Activated CD8-positive, alpha-beta T cell treated with anti-CD3 and anti-CD28 coated beads for 36 hours (primary cell): Measurements from ENCODE around the gene RAD21L1. TPM values are rescaled to one million over a fixed set of nuclear protein-coding genes. Genes with fewer than 3 reads are reported as not detected.

ENCODE experiments used
- ATAC-seq: fragments of 200-7000 bp; cut with Tn5 transposase; one replicate; pipeline ENCODE4 v1.10.0; 2021; ENCODE audit warnings: mild to moderate bottlenecking, moderate library complexity
- CTCF ChIA-PET: fragments of 350-600 bp; sonication (Branson Sonifier 250); formaldehyde crosslinking; loops from one replicate; lab custom pipeline; 2021; ENCODE audit warnings: antibody characterized with exemption; lab: Charles Lee
- POLR2A ChIA-PET: fragments of 350-600 bp; sonication (Branson Sonifier 250); formaldehyde crosslinking; loops from one replicate; lab custom pipeline; 2021; ENCODE audit warnings: antibody characterized with exemption; lab: Charles Lee
- DNase-seq: peaks from one replicate; pipeline ENCODE4 v3.0.0-alpha.2; 2020
- H3K27ac Mint-ChIP-seq: one replicate; pipeline ENCODE4 v1.8.0; 2021; ENCODE audit warnings: mild to moderate bottlenecking, mixed read lengths
- H3K27me3 Mint-ChIP-seq: one replicate; pipeline ENCODE4 v1.8.0; 2021; ENCODE audit warnings: mixed read lengths
- H3K36me3 Mint-ChIP-seq: one replicate; pipeline ENCODE4 v1.8.0; 2021; ENCODE audit warnings: low read depth, mixed read lengths
- H3K4me1 Mint-ChIP-seq: one replicate; pipeline ENCODE4 v1.8.0; 2021; ENCODE audit warnings: low read depth, mixed read lengths
- H3K4me3 Mint-ChIP-seq: one replicate; pipeline ENCODE4 v1.8.0; 2021; ENCODE audit warnings: mild to moderate bottlenecking, moderate library complexity, mixed read lengths
- H3K9me3 Mint-ChIP-seq: one replicate; pipeline ENCODE4 v1.8.0; 2021; ENCODE audit warnings: mixed read lengths
- intact Hi-C: fragments of 100-400 bp; cut with micrococcal nuclease; formaldehyde crosslinking; loops from one replicate; pipeline ENCODE4 v1.10.0; 2022
- total RNA-seq, 2 experiments: library from RNA; stranded (reverse); gene quantifications; one replicate each; pipeline ENCODE4 v1.2.3, GENCODE V29; 2021
- TF ChIP-seq, protein P1 (sequence below): fragments of 200-600 bp; IDR thresholded peaks from one replicate; pipeline ENCODE4 v1.8.0; 2022; ENCODE audit warnings: antibody characterized with exemption, mild to moderate bottlenecking

RAD21L1 gene
- total RNA-seq, 2 experiments from 2014 or later = 0.18 to 0.25 TPM

DNA sequence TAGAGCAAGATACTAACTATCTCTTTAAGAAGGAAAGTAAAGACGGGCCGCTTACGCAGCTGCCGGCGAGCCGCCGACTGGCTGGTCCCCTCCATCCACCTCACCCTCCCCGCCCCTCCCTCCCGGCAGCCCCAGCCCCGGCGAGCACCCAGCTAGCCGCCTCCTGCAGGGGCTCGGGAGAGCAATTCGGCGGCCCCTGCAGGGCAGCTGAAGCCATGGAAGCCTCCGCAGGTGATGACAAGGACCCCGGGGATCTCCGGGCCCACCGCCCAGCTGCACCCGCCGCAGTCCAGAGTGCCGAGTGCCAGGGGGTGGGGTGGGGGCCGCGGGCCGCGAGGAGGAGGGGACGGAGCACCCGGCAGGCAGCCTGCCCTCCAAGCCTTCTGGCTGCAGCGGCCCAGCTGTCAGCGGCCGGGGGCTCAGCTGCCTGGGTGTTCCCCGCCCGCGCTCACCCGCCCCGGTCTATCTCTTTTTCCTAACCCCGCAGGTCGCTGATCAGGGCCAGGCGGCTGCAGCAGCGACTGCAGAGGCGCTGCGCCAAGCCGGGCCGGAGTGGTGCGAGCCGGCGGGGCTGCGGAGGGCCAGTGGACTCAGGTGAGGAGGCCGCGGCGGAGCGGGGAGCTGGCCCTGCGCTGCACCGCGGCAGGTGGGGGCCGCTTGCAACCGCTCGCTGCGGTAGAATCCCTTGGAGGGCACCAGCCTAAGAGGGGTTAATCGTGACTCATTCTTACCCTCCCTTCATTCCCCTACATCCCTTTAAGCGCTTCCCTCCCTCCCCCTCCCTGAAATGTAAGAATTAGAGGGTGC is 40.5 kb downstream of the RAD21L1 start, which contains the start of gene SNPH:
TSS of gene SNPH (plus strand) at position 128 of the 807 bp plus-strand sequence. CDS start 29,946 bp downstream, outside the sequence.
- DNase-seq = peak; percentile 86
- Mint-ChIP-seq H3K27me3 (no peaks in the 10 kb centered on the region), H3K4me3 (peak within 1 kb of the TSS; percentile 79), H3K36me3 (peaks cover 7% of the 10 kb centered on the region), H3K4me1 (peaks cover 42% of the 10 kb centered on the region), H3K9me3 (peaks cover 12% of the 10 kb centered on the region), H3K27ac (peak within 1 kb of the TSS; percentile 88)
- CTCF ChIA-PET = interaction anchor here (1.0 to 2.6 kb wide), 7 partner anchors 10 to 53 kb away, joined by 3 to 9 read pairs (median 5); no protein-coding TSS in a partner anchor
- intact Hi-C loops = no loop called here
- TF ChIP-seq, protein P1, sequence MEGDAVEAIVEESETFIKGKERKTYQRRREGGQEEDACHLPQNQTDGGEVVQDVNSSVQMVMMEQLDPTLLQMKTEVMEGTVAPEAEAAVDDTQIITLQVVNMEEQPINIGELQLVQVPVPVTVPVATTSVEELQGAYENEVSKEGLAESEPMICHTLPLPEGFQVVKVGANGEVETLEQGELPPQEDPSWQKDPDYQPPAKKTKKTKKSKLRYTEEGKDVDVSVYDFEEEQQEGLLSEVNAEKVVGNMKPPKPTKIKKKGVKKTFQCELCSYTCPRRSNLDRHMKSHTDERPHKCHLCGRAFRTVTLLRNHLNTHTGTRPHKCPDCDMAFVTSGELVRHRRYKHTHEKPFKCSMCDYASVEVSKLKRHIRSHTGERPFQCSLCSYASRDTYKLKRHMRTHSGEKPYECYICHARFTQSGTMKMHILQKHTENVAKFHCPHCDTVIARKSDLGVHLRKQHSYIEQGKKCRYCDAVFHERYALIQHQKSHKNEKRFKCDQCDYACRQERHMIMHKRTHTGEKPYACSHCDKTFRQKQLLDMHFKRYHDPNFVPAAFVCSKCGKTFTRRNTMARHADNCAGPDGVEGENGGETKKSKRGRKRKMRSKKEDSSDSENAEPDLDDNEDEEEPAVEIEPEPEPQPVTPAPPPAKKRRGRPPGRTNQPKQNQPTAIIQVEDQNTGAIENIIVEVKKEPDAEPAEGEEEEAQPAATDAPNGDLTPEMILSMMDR = no peak
- POLR2A ChIA-PET = interaction anchor here (0.6 to 3.1 kb wide), 8 partner anchors 8 to 200 kb away, joined by 3 to 15 read pairs (median 4); partner anchors contain the start of genes NSFL1C and RAD21L1
- peak; percentile 89 for ATAC-seq

GRCh38 chr20:1267161-1267560 is 41.3 kb downstream of the RAD21L1 start:
- Mint-ChIP-seq H3K4me3 (peak overlapping the region; percentile 79), H3K36me3 (peaks cover 6% of the 10 kb centered on the region), H3K9me3 (peaks cover 11% of the 10 kb centered on the region), H3K27ac (no peak overlapping the region), H3K27me3 (no peaks in the 10 kb centered on the region), H3K4me1 (peaks cover 48% of the 10 kb centered on the region)
- ATAC-seq = no peak
- ChIA-PET POLR2A (interaction anchor here (0.5 to 3.1 kb wide), 5 partner anchors 9 to 279 kb away, joined by 3 to 15 read pairs (median 3); no protein-coding TSS in a partner anchor), CTCF (interaction anchor here (2.1 to 2.6 kb wide), 3 partner anchors 9 to 15 kb away, joined by 5 to 9 read pairs (median 9); no protein-coding TSS in a partner anchor)
- DNase-seq = no peak
- TF ChIP-seq, protein P1 = no peak
- intact Hi-C loops = no loop called here

- POLR2A ChIA-PET = no interaction called here
- intact Hi-C loops = no loop called here
These were observed 42.0 kb downstream of the RAD21L1 start for GRCh38 chr20:1267809-1268374.

DNA sequence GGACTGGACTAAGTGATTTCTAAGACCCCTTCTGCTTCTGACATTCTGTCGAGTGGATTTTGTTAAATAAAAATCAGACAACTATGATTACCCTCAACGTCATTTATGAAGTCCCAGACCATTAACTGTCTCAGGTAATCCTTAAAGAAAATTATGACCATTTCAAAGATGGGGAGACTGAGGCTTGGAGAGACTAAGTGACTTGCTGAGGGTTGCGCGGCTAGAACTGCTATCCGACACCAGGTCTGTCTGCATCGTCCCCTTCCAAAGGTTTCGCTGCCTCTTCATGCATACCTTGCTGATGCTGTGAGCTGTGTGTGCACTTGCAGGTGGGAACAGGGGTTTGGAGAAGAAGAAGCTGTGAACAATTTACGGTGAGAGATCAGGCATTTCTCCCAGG is 43.4 kb downstream of the RAD21L1 start:
- no peak overlapping the region for H3K4me3 Mint-ChIP-seq
- no peak for DNase-seq
- H3K27ac Mint-ChIP-seq = no peak overlapping the region
- POLR2A ChIA-PET = interaction anchor here (1.2 kb wide), 1 partner anchor 21 kb away, joined by 3 read pairs; no protein-coding TSS in a partner anchor
- CTCF ChIA-PET = no interaction called here
- H3K9me3 Mint-ChIP-seq = no peaks in the 10 kb centered on the region
- H3K36me3 Mint-ChIP-seq = no peaks in the 10 kb centered on the region
- no peaks in the 10 kb centered on the region for H3K27me3 Mint-ChIP-seq
- intact Hi-C loops = no loop called here
- TF ChIP-seq, protein P1 = no peak
- ATAC-seq = no peak
- H3K4me1 Mint-ChIP-seq = peaks cover 52% of the 10 kb centered on the region

More at GRCh38 chr20:1267809-1268374, 42.0 kb downstream of the RAD21L1 start:
- H3K4me1 Mint-ChIP-seq = peaks cover 54% of the 10 kb centered on the region
- H3K9me3 Mint-ChIP-seq = peaks cover 6% of the 10 kb centered on the region
- H3K4me3 Mint-ChIP-seq = no peak overlapping the region
- CTCF ChIA-PET = interaction anchor here (2.1 to 2.4 kb wide), 2 partner anchors 8 to 14 kb away, joined by 5 to 9 read pairs; no protein-coding TSS in a partner anchor
- peaks cover 3% of the 10 kb centered on the region for H3K36me3 Mint-ChIP-seq
- peak overlapping the region; percentile 27 for H3K27ac Mint-ChIP-seq
- H3K27me3 Mint-ChIP-seq = no peaks in the 10 kb centered on the region
- no peak for DNase-seq
- ATAC-seq = no peak
- TF ChIP-seq, protein P1 = no peak
